WI38 (cell line): ENCODE results near the gene KLHL25.

ENCODE experiments used
- H3K4me3 ChIP-seq: 2 replicates; pipeline ENCODE4 v1.5.1; 2011; ENCODE audit warnings: low read depth, mild to moderate bottlenecking, control low read depth, low read length
- CTCF ChIP-seq: IDR thresholded peaks from 2 replicates; pipeline ENCODE4 v1.5.1; 2012; ENCODE audit warnings: low read depth, mild to moderate bottlenecking, control low read depth, low read length

KLHL25 gene

DNA sequence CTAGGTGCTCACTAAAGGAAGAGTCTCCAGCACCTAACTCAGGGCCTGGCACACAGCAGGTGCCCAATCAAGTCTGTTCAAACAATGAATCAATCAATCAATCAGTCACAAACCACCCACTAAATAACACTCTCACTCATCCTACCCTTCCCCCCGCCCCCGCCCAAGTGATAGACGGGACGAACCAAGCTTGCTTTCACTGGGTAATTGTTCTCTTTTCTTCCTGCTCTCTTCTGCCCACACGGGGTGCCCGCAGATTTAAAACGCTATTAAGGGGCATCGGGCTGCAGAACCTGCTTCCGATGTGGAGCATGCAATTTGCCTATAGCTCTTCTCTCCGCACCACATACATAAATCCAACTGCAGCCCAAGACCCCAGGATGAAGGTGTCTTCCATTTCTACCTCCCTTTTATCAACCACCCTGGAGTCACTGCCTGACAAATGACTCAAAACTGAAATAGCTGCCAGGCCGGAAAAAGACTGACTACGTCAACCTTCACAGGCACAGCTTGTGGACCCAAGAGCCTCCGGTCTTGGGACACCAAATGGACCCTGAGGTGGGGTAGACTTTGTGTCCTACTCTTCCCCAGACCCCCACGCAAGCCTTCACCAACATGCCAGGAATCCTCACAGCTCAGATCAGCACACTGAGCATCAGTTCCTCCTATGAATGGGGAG, 1.7 kb downstream of the KLHL25 start:
- TF ChIP-seq CTCF, result no peak
- peak overlapping the region; percentile 84 for H3K4me3 ChIP-seq

- no peak for TF ChIP-seq CTCF
- no peak overlapping the region for H3K4me3 ChIP-seq
Measured at GRCh38 chr15:85792102-85792731, 2.5 kb downstream of the KLHL25 start.

DNA sequence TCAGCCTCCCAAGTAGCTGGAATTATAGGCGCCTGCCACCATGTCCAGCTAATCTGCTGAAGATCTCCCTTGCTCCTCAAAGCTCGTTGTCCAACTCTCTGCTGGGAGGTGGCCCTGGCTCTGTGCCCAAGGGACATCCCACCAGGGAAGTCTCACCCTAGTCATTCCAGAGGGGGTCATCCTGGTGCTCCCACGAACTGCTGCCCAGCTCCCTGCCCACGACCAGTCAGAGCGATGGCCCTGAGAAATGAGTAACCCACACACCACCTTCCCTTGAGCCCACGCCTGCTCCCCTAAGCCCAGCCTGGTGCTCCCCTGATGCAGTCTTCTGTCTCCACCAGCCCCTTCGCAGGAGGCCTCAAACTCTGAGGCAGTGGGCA, 5.2 kb downstream of the KLHL25 start:
- H3K4me3 ChIP-seq, result no peak overlapping the region
- no peak for TF ChIP-seq CTCF

GRCh38 chr15:85788771-85789495, 5.8 kb downstream of the KLHL25 start:
- no peak overlapping the region for H3K4me3 ChIP-seq
- TF ChIP-seq CTCF, result no peak

- H3K4me3 ChIP-seq, result no peak overlapping the region
- no peak for TF ChIP-seq CTCF
Measured at GRCh38 chr15:85786781-85787114, 8.0 kb downstream of the KLHL25 start.

GRCh38 chr15:85785887-85786780, 8.6 kb downstream of the KLHL25 start:
- no peak overlapping the region for H3K4me3 ChIP-seq
- no peak for TF ChIP-seq CTCF

DNA sequence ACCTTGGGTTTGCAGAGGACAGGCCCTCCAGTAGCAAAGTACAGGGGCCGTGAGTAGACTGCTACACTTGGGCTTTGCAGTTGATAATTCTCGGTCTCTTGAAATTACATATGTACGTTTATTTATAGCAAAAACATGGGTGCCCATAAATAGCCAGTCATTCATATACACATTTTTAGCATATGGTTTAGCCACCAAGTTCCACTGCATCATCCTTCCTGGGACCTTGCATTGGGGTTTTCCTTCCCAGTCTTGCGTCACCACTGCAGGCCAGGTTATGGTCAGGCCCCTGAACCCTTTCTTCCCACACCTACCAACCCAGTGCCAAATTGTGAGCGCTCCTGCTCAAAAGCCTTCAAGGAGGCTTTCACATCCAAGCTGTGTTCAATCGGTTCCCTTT, 12.7 kb downstream of the KLHL25 start:
- no peak overlapping the region for H3K4me3 ChIP-seq
- no peak for TF ChIP-seq CTCF
